ENCODE data around the gene CIBAR2. TPM values are rescaled to one million over a fixed set of nuclear protein-coding genes. Genes with fewer than 3 reads are reported as not detected.

The CIBAR2 gene
- total RNA-seq, 1 donor from 2014 or later: not detected

- no peak overlapping the region for H3K27ac ChIP-seq
- DNase-seq: no peak
- no peaks in the 10 kb centered on the region for H3K9me3 ChIP-seq
- intact Hi-C loops (cut with DNase I): no loop called here
- peaks cover 36% of the 10 kb centered on the region for H3K4me1 ChIP-seq
- no peak for TF ChIP-seq CTCF (IDR thresholded peaks at IDR 0.05)
- no peak for ATAC-seq
- no peaks in the 10 kb centered on the region for H3K36me3 ChIP-seq
- H3K27me3 ChIP-seq: no peaks in the 10 kb centered on the region
- H3K4me3 ChIP-seq: no peak overlapping the region
Observed at GRCh38 chr16:85138825-85139627, 26.8 kb upstream of the CIBAR2 start.

GRCh38 chr16:85138073-85138824 is 26.0 kb upstream of the CIBAR2 start:
- DNase-seq (no peak), ATAC-seq (no peak)
- Histone ChIP-seq H3K27ac (peak overlapping the region; percentile 76), H3K4me1 (peaks cover 36% of the 10 kb centered on the region), H3K4me3 (peak overlapping the region; percentile 44), H3K36me3 (no peaks in the 10 kb centered on the region), H3K27me3 (no peaks in the 10 kb centered on the region), H3K9me3 (no peaks in the 10 kb centered on the region)
- no peak for TF ChIP-seq CTCF (IDR thresholded peaks at IDR 0.05)
- intact Hi-C loops (cut with DNase I): no loop called here

- Histone ChIP-seq H3K27me3 (no peaks in the 10 kb centered on the region), H3K9me3 (no peaks in the 10 kb centered on the region), H3K4me1 (peaks cover 36% of the 10 kb centered on the region), H3K4me3 (peak overlapping the region; percentile 44), H3K36me3 (no peaks in the 10 kb centered on the region), H3K27ac (peak overlapping the region; percentile 76)
- ATAC-seq (peak; percentile 90), DNase-seq (peak; percentile 96)
- no peak for TF ChIP-seq CTCF (IDR thresholded peaks at IDR 0.05)
- intact Hi-C loops (cut with DNase I): no loop called here
Observed at GRCh38 chr16:85137323-85138072, 25.2 kb upstream of the CIBAR2 start.

GRCh38 chr16:85136702-85137322 is 24.5 kb upstream of the CIBAR2 start:
- H3K27me3 ChIP-seq: no peaks in the 10 kb centered on the region
- no peak for TF ChIP-seq CTCF (IDR thresholded peaks at IDR 0.05)
- peak overlapping the region; percentile 44 for H3K4me3 ChIP-seq
- H3K4me1 ChIP-seq: peaks cover 36% of the 10 kb centered on the region
- no peaks in the 10 kb centered on the region for H3K36me3 ChIP-seq
- H3K9me3 ChIP-seq: no peaks in the 10 kb centered on the region
- H3K27ac ChIP-seq: peak overlapping the region; percentile 76
- peak; percentile 75 for DNase-seq
- intact Hi-C loops (cut with DNase I): no loop called here
- ATAC-seq: peak; percentile 77

GRCh38 chr16:85136213-85136701 is 24.0 kb upstream of the CIBAR2 start:
- no peaks in the 10 kb centered on the region for H3K9me3 ChIP-seq
- H3K27ac ChIP-seq: peak overlapping the region; percentile 76
- H3K4me3 ChIP-seq: peak overlapping the region; percentile 44
- no peaks in the 10 kb centered on the region for H3K36me3 ChIP-seq
- no peaks in the 10 kb centered on the region for H3K27me3 ChIP-seq
- intact Hi-C loops (cut with DNase I): no loop called here
- ATAC-seq: peak; percentile 65
- peak; percentile 82 for DNase-seq
- H3K4me1 ChIP-seq: peaks cover 37% of the 10 kb centered on the region
- no peak for TF ChIP-seq CTCF (IDR thresholded peaks at IDR 0.05)
